HG03175 (cell line): ENCODE measurements around the gene TAGLN2.
"Not testable (repeated sequence)": the region's sequence is repeated elsewhere in the genome, so short reads cannot be mapped to it uniquely, and the experiment has no call there.

Source experiments
- ATAC-seq: cut with Tn5 transposase; IDR thresholded peaks from one replicate; pipeline ENCODE4 v1.9.1; 2021; ENCODE audit warnings: mild to moderate bottlenecking, moderate library complexity; ENCODE audit not compliant: unreplicated experiment

Gene TAGLN2

DNA sequence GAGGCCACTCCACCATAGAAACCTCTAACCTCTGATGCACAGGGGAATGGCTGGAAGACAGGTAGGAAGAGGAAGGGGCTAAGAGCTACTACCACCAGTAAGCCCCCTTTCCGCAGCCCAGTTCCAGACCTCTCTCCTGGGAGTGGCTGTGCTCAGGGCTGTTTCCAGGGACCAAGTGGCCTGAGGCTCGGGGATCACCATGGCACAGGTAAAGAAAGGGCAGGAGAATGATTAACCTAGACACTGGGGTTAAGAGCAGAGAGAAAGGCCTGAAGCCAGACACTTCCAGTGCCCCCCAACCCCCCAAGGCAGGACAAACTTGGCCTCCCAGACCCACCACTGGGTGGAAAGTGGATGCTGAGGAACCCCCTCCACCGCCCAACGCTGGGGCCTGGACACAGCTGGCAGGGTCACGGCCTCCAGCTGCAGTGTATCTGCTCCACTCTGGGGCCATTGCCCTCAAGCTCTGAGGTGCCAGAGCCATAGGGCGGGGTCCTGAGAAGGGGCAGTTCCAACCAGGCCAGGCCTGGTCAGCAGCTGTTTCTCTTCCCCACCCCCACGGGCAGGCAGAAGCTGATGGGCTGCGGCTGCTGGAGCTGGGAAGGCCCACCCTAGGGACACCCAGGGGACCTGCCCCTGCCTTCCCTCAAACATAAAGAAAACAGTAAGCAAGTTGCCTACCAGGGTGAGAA, 2.6 kb downstream of the TAGLN2 start:
- ATAC-seq = no peak

DNA sequence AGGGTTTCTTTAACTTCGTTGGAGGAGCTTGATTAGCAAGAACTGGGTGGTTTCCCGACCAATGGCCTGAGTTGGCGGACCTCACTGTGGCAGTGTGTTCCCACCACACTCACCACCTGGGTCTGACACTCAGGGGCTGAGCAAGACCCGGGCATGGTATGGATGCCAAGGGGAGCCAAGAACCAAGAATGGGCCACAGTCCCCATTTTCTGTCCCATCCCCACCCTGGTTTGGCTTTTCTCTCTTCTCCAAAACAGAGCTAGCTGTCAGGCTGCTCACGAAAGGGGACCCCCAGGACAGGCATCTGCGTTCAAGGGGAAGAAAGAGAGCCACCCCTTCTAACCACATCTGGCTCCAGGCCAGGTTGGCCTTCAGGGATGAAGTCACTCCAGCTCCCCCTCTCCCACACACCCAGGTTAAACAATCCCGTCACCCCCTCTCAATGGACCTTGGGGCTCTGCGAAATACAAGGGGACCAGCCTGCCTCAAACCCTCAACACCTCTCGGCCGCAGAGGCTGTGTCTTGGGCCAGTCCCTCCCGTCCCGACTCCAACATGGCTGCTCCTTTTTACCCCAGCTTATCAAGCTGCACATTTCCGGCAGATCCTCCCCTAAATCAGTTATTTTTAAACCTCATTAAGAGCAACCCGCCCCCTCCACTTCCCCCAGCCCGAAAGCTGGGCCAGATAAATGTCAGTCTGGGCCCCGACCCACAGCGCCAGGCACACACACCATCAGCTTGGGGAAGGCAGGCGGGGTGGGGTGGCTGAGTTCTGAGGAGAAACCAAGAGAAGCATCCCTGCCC, 3.4 kb downstream of the TAGLN2 start:
- ATAC-seq = no peak

DNA sequence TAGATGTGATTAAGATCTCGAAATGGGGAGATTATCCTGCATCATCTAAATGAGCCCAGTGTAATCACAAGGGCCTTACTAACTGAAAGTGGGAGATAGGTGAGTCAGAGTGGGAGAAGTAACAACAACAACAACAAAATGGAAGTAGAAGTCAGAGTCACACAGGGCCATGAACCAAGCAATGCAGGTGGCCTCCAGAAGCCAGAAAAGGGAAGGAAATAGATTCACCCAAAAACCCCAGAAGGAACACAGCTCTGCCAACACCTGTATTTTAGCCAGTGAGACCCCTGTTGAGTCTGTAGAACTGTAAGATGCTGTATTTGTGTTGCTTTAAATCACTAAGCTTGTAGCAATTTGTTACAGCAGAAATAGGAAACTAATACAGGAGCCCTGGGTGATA, 4.1 kb downstream of the TAGLN2 start:
- peak; percentile 19 for ATAC-seq

DNA sequence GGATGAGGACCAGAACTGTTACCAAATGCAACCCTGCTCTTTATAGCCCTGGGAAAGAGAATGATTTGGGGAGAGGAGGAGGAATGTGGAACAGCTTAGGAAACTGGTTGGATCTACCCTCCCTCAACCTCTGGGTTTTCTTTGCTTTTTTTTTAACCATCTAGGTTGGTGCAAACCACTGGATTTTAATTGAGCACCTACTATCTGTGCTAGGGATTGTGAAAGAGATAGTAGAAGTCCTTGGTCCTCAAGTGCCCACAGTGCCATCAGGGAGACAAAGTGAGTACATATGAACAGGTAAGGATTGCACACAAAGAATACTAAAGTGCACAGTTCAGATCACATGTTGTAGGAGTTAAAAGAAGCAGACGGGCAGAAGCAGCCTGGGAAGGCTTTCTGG, 4.7 kb downstream of the TAGLN2 start:
- ATAC-seq = no peak

DNA sequence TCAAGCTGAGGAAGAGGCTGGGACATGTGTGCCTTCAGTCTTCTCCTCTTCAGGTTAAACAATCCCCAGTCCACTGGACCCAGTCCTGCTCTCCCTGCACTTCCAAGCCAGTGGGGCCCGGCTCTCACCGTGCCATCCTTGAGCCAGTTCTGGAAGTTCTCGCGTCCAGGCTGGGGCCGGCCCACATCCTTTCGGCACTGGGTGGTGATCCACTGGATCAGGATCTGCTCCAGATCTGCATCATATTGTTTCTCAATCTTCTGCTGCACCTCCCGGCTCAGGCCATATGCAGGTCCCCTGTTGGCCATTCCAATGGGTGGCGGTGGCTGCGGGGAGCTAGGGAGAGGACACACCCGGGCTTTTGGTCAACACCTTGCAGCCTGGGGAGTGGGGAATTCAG, 5.1 kb downstream of the TAGLN2 start:
- ATAC-seq = no peak

DNA sequence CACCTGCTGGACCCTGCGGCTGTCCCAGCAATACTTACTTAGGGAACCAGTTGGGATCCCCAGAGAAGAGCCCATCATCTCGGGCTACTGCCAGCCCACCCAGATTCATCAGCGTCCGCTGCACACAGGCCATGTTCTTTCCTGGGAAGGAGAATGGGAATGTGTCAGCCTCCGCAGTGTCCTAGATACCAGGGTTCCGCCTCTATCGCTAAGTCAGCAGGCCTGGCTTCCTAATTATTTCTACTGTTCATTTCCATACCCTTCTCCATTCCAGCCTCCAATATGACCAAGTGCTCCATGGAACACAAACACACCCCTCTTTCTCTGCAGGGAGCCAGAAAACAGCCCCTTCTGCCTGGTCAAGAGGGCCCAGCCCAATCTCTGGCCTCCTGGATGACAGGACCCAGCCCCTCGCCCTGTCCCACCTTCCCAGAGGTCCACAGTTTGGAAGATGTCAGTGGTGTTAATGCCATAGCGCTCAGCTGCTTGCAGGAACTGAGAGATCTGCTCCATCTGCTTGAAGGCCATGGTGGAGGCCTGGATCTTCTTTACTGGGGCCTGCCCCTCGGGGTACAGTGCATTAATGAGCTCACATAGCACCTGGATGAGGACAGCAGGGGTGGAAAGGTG, 6.0 kb downstream of the TAGLN2 start:
- no peak for ATAC-seq

DNA sequence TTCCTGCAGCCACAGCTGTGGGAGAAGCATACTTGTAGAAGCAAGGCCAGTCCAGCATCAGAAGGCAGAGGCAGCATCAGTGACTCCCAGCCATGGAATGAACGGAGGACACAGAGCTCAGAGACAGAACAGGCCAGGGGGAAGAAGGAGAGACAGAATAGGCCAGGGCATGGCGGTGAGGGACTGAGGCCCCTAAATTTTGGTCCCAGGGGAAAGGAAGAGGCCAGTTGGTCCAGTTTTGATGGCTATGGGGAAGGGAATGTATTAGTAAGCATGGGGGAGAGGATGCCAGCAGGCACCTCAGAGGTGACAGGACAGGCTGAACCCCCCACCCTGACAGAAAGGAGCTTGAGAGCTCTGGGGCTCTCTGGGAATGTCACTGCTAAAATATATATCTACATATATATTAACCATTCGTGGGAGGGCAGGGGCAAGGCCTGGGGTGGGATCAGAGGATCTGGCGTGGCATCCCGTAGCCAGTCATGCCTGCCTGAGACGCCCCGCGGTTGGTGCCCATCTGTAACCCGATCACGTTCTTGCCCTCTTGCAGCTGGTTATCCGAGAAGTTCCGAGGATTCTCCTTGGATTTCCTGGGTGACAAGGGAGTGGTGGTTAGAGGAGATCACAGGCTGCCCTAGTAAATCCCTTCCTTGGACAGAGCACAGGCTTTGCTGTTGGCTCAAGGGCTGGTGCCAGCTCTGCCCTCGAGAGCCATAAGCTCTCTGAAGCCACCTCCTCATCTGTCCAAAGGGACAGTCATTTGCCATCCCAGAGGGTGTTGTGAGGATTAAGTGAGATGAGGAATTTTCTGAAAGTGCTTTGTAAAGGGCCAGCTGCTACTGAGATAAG, 6.7 kb downstream of the TAGLN2 start:
- ATAC-seq = no peak

DNA sequence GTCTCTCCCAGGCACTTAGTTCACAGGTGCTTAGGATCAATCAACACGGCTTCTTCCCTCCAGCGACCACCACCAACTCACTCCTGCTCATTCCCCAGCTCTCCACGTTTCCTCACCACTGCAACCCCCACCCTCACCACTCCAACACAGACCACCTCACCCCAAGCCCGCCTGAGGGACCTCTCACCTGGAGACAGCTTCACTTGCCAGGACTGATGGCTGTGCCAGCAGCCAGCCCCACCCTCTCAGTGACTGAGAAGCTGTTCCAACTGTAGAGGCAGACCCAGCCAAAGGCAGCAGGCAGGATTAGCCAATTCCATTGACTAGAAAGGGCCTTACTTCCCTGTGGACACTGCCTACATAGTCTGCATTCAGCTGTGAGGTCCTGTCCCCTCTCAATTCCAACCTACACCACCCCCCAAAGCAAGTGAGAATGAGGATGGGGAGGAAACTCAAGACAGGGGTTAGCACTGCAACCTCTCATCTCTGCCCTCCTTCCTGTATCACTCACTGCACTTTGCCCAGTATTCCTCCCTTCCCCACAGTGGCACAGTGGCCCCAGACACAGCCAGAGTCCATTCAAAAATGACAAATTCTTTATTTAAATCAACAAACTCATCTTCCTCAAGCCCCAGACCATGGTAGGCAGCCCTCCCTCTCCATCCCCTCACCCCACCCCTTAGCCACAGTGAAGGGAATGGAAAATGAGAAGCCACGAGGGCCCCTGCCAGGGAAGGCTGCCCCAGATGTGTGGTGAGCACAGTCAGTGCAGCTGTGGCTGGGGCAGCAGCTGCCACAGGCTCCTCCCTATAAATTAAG, 7.6 kb downstream of the TAGLN2 start:
- ATAC-seq = no peak

DNA sequence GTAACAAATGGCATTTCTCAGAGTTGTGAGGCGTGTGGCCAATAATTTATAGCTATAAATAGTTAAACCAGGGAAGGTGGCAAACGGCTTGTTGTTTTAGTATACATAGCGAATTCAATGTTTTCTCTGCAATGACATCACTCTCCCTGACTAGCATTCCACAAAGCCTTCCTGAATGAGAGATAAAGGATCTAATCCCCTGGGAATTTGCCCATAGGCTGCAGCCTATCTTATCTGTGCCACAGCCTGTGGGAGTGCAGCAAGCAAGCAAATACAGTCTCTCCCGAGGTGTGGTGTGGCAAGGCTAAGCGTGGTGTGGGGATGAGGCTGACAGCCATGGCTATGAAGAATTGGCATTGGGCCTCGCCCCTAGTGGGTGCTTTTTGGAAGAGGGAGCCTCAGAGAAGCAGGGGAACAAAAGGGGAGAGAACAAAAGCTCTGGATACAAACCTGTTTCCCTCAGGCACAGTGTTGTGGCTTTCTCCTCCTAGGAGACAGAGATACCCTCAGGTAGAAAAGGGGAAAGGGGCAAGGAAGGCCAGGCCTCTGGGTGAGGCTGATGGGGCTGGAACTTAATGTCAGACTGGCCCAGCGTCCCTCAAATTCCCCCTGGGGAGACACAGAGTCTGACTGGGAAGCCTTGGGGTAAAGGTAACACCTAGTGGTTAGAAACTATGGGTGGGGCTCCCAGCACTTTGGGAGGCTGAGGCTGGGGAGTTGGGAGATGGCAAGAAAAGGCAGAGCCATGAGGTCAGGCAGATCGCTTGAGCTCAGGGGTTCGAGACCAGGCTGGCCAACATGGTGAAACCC, 8.9 kb downstream of the TAGLN2 start:
- no peak for ATAC-seq

DNA sequence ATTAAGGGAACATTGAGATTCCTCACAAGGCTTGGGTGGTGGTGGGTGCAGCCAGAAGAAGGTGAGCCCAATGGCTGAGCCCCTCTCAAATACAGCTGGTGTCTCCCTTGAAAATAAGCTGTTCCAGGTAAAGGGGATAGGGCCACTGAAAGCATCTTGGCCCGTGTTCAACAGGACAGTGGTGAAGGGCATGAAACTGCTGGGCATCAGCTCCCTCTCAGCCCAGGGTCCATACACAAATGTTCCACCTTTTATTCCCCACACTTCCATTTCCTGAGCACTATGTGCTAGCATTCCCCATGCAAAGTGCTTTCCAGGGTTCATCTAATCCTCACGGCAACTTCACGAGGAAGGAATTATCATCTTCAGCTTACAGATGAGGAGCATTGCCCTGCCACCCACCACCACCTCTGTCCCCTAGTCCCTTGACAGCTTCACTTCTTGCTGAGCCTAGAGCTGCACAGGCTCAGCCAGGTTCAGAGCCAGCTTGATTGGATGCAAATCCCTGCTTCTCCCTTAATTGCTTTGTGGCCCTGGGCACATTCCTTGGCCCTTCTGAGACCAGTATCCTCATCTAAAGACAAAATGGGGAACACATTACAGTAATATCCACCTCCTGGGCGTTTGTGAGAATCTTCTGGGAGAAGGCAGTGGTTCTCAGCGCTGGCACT, 9.6 kb downstream of the TAGLN2 start:
- ATAC-seq = no peak

DNA sequence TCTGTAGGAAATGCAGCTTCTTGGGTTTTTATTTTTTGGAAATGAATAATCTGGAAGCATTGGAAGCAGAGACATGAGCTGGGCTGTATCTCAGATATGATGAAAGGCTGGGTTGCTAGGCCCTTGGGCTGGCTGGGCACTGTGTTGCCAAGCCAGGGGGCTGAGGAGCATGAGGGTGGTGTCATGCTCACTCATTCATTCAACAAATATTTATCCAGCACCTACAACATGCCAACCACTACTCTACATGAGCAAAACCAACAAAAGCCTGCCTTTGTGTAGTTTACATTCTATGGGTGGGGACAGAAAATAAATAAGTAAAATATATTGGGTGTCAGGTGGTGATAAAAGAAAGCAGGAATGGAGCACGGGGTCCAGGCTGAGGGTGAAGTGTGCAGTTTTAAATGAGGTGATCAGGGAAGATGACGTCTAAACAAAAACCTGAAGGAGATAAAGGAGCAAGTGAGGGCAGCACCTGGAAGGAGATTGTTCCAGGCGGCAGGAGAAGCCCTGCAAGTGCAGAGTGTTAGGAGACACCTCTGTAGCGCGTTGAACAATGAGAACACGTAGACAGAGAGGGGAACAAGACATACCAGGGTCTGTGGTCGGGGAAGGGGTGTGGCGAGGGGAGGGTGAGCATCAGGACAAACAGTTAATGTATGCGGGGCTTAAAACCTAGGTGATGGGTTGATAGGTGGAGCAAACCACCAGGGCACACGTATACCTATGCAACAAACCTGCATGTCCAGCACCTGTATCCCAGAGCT, 10.9 kb downstream of the TAGLN2 start:
- no peak for ATAC-seq

DNA sequence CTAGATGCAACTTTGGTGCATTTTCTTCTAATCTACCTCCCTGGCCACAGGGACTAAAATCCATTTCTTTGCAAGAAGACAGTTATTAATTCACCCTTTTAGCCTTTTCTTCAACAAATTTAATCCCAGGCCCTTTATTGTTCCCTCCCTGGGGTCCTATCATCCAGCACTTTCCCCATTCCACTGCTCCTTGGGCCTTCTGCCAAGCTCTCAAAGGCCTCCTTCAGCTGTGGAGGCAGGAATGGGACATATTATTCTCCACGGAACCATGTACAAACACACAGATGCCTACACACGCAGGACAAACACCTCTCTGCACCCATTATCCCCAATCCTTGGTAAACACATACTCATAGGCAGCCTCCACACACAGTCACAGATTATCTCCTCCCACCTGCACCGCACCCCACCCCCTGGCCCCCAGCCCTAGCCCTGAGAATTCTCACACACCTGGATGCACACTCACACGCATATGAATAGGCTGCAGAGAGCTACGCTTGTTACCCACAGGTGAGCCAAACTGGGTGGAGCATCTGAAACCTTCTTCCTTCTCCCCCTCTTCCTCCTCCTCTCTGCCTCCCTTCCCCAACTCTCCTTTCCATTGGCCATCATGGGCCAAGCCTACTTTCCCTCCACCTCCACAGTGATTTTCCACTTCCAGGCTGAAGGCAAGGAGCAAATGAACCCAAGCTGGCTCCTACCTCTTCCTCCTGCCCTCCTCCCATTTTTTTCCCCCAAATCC, 11.7 kb downstream of the TAGLN2 start:
- ATAC-seq = no peak

DNA sequence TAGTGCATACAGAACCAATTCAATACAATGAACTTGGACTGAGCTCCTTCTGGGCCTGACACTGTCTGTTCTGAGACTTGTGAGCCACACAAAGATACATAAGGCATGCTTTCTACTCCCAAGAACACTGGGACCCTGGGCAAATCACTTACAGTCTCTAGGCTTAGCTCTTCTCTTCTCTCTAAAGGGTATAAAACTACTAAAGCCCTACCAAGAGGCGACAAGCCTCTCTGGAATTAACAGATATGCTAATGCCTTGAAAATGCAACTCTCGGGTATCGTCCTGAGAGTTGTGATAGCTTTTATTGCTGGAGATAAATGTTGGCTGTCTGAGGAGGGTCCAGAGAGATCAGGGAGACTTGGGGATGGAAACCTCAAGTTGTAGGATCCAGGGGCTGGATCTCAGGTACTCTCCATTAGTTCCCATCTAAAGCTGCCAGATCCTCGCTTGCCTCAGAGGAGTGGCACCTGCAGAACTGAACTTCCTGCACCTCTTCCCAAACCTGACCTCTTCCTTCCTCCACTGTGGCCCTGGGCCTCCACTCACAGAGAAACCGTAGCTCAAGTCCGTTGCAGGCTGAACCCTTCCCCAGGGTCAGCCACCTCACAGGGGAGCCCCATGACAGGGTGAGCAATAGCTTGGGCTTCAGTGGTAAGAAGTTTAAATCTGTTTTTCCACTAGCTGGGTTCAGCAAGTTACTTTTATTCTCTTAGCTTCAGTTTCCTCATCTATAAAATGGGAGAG, 13.8 kb downstream of the TAGLN2 start:
- ATAC-seq = no peak

DNA sequence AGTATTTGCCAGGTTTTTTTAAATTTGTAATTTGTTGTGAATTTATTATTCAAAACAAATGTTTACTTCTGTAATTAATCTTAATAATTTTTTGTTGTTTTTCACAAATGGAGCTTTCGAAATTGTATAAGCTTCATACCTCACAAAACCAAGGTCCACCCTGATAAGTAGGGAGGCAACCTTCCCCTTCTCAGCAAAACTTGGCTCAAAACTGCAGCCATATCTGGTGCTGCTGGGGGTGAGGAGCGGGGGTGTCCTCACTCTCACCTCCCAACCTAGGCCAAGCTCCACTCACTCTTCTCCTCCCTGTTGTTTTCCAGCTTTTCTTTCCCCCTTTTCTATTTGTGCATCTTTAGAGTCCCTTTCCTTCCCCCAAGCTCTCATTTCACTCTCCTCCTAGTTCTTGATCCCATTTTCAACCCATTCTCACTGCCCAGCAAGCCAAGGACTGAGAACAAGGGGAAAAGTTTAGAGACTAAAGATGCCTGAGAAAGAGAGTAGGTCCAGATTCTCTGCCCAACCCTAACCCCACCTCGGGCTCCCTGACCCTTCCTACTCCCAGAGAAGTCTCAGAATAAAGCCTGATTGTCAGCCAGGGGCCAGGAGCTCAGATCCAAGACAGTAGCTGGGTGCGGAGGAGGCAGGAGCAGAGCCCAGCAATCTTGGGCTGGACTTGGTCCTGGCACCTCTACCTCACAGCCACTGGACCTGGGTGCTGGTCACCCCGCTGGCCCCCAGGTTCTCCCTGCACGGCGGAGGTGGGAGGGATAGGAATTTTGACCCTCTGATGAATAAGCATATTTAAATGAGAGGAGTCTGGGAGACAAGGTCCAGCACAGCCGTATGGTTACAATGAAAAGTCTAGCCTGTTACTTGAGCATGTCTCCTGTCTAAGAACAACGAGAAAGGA, 17.0 kb downstream of the TAGLN2 start:
- ATAC-seq = no peak

DNA sequence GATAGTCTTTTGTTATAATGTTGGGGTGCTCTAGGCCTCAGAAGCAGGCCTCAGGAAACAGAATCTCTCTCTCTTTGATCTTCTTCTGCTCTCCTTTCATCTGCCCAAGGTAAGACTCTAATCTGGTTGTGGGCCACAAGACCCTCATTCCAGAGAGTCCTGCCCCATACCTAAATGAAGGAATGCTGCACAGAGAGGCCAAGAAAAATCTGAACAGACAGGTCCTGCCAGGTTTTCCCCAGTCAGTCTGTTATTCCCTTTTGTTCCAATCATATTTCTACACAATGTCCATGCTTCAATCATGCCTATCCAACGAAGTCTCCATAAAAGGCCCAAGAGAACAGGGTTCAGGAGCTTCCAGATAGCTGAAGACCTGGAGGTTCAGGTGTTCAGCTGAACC, 18.3 kb downstream of the TAGLN2 start:
- no peak for ATAC-seq

DNA sequence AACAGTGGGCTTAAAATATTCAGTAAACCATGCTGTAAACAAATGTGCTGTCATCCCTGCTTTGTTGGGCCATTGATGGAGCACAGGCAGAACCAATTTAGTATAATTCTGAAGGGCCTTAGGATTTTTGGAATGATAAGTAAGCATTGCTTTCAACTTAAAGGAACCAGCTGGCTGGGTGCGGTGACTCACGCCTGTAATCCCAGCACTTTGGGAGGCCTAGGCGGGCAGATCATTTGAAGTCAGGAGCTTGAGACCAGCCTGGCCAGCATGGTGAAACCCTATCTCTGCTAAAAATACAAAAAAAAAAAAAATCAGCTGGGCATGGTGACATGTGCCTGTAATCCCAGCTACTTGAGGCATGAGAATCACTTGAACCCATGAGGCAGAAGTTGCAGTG, 21.3 kb downstream of the TAGLN2 start:
- not testable (repeated sequence) for ATAC-seq
